CD4-positive, alpha-beta T cell treated with Interferon gamma for 1 hour (primary cell): Measurements from ENCODE around the gene APH1B.

Source experiments
- DNase-seq: peaks from one replicate; pipeline ENCODE4 v3.0.0-alpha.2; 2020

APH1B gene

GRCh38 chr15:63357731-63358130 lies 80.3 kb downstream of the APH1B start:
- no peak for DNase-seq

GRCh38 chr15:63358241-63359029 lies 81.0 kb downstream of the APH1B start:
- DNase-seq = no peak
